T-helper 1 cell treated with Interleukin-12 subunit alpha and Interleukin-12 subunit beta and Interleukin-4 antibody, amounts not matched to agents 30 μg/mL and 1 μg/mL, for 36 hours (primary cell): ENCODE data around the gene CCDC186.

Experiments used
- H3K27ac Mint-ChIP-seq: one replicate; pipeline ENCODE4 v1.8.0; 2021; ENCODE audit warnings: mild to moderate bottlenecking, mixed read lengths
- H3K27me3 Mint-ChIP-seq: one replicate; pipeline ENCODE4 v1.8.0; 2021; ENCODE audit warnings: low read depth, mixed read lengths
- H3K36me3 Mint-ChIP-seq: one replicate; pipeline ENCODE4 v1.8.0; 2021; ENCODE audit warnings: low read depth, mixed read lengths
- H3K4me1 Mint-ChIP-seq: one replicate; pipeline ENCODE4 v1.8.0; 2021; ENCODE audit warnings: low read depth, mixed read lengths
- H3K4me3 Mint-ChIP-seq: one replicate; pipeline ENCODE4 v1.8.0; 2021; ENCODE audit warnings: mild to moderate bottlenecking, moderate library complexity, mixed read lengths
- H3K9me3 Mint-ChIP-seq: one replicate; pipeline ENCODE4 v1.8.0; 2021; ENCODE audit warnings: mixed read lengths

CCDC186 gene

DNA sequence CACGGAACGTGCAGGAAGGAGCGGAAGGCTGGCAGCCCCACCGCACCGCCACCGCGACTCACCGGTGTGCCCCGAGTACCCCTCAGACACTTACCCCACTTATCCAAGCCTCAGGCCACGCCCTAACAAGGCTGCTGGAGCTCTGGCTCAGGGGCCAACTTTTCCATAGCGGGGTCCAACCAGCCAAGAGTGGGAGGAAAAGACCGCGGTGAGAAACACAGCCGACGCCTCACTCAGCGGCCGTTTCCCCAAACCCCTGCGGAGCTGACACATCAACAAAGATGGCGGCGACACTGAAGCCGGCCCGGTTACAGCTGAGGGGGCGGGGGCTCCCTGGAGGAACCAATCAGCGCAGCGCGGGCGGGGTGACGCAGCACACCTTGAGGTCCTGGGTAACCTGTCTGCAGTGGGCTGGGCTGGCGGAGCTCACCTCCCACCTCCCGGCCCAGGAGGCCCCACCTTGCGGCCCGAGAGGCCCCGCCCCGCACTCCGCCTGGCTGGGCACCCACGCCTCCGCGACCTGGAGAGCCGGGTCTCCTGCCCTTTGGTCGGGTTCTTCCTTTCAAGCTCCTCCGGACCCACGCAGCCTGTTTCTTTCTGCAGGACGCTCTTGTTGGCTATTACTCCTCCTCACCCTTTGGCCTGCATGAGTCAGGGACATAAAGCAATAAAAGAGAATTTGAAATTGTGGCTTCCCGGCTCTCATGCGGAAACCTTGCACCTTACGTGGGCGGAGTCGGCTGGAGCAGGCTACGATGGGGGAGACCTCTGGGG, at the start of gene CCDC186:
Gene CCDC186 (minus strand): TSS at position 283 of the 774 bp plus-strand sequence. CDS start 10,935 bp downstream, outside the sequence.
- Mint-ChIP-seq H3K4me3 (peak within 1 kb of the TSS; percentile 99), H3K27ac (peak within 1 kb of the TSS; percentile 99), H3K27me3 (peaks cover 26% of the 10 kb centered on the region), H3K9me3 (no peaks in the 10 kb centered on the region), H3K36me3 (peaks cover 9% of the 10 kb centered on the region), H3K4me1 (peaks cover 26% of the 10 kb centered on the region)

DNA sequence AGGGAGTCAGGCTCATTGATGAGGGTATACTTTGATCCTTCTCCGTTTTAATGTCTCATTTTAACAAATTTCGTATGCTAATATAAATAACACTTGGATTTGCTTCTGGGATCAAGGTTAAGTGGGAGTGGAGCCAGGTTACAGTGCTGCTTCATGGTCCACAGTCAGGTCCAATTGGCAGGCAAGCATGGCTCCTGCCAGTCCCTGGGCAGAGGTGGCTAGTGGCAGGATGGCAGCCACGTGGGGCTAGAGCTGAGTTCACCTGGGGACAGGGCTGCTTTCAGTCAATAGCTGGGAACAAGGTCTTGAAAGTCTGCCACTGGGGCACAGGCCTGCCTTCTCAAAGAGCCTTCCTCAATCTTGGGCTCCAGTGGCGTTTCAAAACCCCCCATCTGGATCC, 49.1 kb upstream of the CCDC186 start:
- no peaks in the 10 kb centered on the region for H3K4me1 Mint-ChIP-seq
- H3K27ac Mint-ChIP-seq = no peak overlapping the region
- H3K36me3 Mint-ChIP-seq = no peaks in the 10 kb centered on the region
- H3K9me3 Mint-ChIP-seq = no peaks in the 10 kb centered on the region
- H3K4me3 Mint-ChIP-seq = no peak overlapping the region
- peaks cover 29% of the 10 kb centered on the region for H3K27me3 Mint-ChIP-seq

DNA sequence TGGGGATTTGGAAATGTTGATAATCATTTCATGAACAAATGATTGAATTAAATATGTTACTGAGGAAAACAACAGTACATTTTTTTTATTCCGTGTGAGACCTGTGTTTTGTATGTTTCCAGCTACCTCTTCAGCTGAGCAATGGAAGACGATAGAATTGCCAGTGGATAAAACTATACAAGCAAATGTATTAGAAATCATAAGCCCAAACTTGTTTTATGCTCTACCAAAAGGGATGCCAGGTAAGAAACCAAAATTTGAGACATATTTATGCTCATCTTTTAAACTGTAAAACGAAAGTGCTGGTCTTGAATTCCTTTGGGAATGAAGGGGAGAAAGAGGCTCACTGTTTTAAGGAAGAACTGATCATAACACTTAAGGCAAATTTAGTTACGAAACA, 47.2 kb upstream of the CCDC186 start:
- Mint-ChIP-seq H3K36me3 (no peaks in the 10 kb centered on the region), H3K27me3 (peaks cover 35% of the 10 kb centered on the region), H3K4me3 (no peak overlapping the region), H3K4me1 (no peaks in the 10 kb centered on the region), H3K9me3 (no peaks in the 10 kb centered on the region), H3K27ac (no peak overlapping the region)

DNA sequence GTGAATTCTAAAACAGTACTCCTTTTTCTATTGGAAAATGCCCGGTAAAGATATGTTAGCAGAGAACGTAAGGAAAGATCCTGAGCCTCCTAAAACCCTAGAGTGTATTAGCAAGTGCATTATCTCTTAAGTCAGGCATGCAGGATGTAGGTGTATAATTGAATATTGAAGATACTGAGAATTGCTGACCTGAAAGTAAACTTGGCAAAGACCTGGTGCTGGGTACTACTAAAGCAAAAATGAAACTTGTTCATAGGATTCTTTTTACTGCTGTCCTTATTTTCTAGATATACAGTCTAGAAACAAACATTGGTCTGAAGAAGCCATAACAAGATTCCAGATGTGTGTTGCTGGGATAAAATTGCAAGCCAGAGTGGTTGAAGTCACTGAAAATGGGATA, 46.3 kb upstream of the CCDC186 start:
- H3K4me1 Mint-ChIP-seq = no peaks in the 10 kb centered on the region
- peaks cover 35% of the 10 kb centered on the region for H3K27me3 Mint-ChIP-seq
- no peaks in the 10 kb centered on the region for H3K9me3 Mint-ChIP-seq
- no peak overlapping the region for H3K4me3 Mint-ChIP-seq
- H3K36me3 Mint-ChIP-seq = no peaks in the 10 kb centered on the region
- no peak overlapping the region for H3K27ac Mint-ChIP-seq

DNA sequence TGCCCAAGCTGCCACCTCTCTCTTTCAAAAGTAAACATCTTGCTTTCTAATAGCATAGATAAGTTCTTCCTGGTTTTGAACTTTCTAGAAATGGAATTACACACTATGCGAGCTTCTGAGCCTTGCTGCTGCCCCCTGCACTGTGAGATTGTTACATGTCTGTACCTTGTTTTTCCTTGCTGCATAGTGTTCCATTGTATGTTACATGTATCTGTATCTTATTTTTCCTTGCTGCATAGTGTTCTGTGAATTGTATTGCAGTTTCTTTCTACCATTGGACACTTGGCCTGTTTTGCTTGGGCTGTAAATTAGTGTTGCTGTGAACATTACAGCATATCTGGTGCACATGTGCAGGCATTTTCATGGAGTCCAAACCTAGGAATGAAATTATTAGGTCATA, 41.0 kb upstream of the CCDC186 start:
- H3K27ac Mint-ChIP-seq = no peak overlapping the region
- H3K27me3 Mint-ChIP-seq = peaks cover 19% of the 10 kb centered on the region
- no peak overlapping the region for H3K4me3 Mint-ChIP-seq
- H3K4me1 Mint-ChIP-seq = no peaks in the 10 kb centered on the region
- no peaks in the 10 kb centered on the region for H3K9me3 Mint-ChIP-seq
- H3K36me3 Mint-ChIP-seq = no peaks in the 10 kb centered on the region

DNA sequence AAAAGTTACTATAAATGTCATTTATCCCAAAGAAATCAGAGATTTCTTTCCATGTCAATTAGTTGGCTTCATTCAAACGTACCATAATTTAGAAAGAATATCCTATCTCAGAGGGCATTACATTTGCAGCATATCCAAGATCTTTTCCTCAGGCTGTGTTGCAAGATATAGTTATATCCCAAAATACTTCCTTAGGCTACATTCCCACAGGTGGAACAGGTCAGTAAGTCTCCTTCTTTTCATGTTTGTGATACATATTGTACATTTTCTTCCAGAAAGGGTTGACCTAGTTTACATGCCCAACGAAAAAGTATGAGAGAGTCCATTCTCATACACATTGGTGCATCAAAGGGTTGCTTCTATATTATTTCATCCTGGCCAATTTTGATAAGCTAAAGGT, 38.1 kb upstream of the CCDC186 start:
- no peaks in the 10 kb centered on the region for H3K9me3 Mint-ChIP-seq

DNA sequence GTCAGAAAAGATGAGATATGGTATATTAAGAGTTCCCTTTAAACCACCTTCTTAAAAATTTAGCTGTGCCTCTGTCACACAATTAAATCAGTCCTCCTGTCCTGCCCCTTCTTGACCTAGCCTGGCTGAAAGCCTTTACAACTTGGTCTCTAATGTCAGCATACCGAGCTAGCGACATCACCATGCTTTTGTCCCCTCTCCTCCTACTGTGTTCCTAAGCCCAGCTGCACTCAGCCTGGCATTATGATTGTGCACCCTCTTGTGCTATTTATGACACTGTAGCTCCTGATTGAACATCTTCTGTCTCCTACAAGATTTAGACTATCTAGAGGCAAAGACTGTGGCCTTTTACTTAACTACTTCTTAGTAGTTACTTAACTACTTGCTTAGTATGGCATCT, 34.3 kb upstream of the CCDC186 start:
- no peaks in the 10 kb centered on the region for H3K4me1 Mint-ChIP-seq
- H3K27ac Mint-ChIP-seq = no peak overlapping the region
- H3K4me3 Mint-ChIP-seq = no peak overlapping the region
- no peaks in the 10 kb centered on the region for H3K36me3 Mint-ChIP-seq
- peaks cover 20% of the 10 kb centered on the region for H3K27me3 Mint-ChIP-seq
- no peaks in the 10 kb centered on the region for H3K9me3 Mint-ChIP-seq

More for the DNA sequence above, 38.1 kb upstream of the CCDC186 start:
- no peak overlapping the region for H3K27ac Mint-ChIP-seq
- H3K4me1 Mint-ChIP-seq = no peaks in the 10 kb centered on the region
- H3K36me3 Mint-ChIP-seq = no peaks in the 10 kb centered on the region
- H3K4me3 Mint-ChIP-seq = no peak overlapping the region
- peaks cover 19% of the 10 kb centered on the region for H3K27me3 Mint-ChIP-seq

DNA sequence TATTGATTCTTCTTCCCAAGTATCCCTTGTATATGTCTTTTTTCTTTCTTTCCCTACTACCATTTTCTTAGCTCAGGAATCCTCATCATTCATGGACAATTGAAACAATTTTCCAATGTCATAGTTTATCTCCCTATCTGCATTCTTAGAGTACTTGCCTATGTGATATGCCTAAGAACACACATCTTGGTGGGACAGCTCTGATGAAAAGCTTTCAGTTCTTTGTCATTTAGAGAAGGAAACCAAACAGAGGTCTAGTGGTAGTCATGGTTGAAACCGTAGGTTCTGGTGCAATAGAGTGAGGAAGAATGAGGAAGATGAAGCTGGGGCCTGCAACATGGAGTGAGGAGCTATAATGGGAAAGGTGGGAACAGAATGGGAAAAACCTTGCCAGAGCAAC, 33.3 kb upstream of the CCDC186 start:
- peaks cover 27% of the 10 kb centered on the region for H3K27me3 Mint-ChIP-seq

DNA sequence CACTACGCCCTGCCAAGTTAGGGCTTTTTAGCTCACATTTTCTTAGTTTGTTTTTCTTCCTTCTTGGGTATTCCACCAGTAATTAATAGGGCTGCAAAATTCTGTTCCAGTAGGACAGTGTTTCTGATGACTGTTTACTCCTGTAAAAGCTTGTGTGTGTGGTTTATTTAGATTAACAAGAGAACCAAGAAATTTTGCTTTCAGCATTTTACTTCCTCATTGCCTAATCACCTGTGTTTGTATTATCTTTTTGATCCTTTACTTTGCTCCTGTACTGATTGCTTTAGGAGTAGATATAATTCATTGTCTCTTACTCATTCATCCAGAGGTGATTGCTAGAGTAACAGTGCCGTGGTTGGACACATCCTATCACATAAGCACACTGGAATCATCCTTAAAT, 32.9 kb upstream of the CCDC186 start:
- Mint-ChIP-seq H3K27ac (no peak overlapping the region), H3K36me3 (no peaks in the 10 kb centered on the region), H3K4me3 (no peak overlapping the region), H3K9me3 (no peaks in the 10 kb centered on the region), H3K4me1 (no peaks in the 10 kb centered on the region), H3K27me3 (peaks cover 31% of the 10 kb centered on the region)

More for the DNA sequence above, 33.3 kb upstream of the CCDC186 start:
- Mint-ChIP-seq H3K4me3 (no peak overlapping the region), H3K27ac (no peak overlapping the region), H3K9me3 (no peaks in the 10 kb centered on the region), H3K4me1 (no peaks in the 10 kb centered on the region), H3K36me3 (no peaks in the 10 kb centered on the region)

DNA sequence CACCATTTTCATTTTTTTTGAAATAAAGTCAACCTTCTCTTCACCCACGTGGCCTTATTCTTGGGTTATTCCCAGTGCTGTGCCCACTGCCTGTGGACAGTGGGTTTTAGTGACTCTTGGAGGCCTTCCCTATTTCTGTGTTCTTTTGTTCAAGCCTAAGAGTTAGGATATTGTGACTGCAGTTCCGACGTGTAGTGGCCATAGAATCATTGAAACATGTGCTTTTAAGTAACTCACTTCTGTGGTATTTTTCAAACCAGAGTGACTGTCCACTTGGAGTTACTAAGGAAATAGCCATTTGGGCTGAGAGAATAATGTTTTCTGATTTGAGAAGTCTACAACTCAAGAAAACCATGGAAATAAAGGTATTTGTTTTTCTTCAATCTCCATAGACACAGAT, 28.8 kb upstream of the CCDC186 start:
- Mint-ChIP-seq H3K27ac (no peak overlapping the region), H3K4me3 (no peak overlapping the region), H3K36me3 (no peaks in the 10 kb centered on the region), H3K9me3 (no peaks in the 10 kb centered on the region), H3K27me3 (peaks cover 41% of the 10 kb centered on the region), H3K4me1 (no peaks in the 10 kb centered on the region)

DNA sequence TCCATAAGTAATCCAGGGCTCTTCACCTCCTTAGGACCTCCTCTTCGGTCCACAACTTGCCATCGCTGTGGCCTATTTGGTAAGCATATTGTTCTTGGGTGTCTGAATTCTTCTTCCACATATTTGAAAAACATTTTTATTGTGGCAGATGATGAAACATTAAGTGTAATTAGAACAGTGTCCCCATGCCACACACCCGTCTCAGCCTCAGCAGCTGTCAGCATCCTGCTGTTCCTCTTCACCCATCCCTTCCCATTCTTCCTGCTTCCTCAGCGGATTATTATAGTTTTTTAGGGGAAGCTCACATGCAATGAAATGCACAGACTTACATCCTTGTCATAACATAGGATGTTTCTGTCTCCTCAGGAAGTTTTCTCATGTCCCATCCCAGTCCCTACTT, 25.2 kb upstream of the CCDC186 start:
- H3K4me3 Mint-ChIP-seq = no peak overlapping the region
- H3K27me3 Mint-ChIP-seq = peaks cover 68% of the 10 kb centered on the region
- H3K4me1 Mint-ChIP-seq = peaks cover 10% of the 10 kb centered on the region
- H3K27ac Mint-ChIP-seq = no peak overlapping the region
- no peaks in the 10 kb centered on the region for H3K9me3 Mint-ChIP-seq
- H3K36me3 Mint-ChIP-seq = no peaks in the 10 kb centered on the region

DNA sequence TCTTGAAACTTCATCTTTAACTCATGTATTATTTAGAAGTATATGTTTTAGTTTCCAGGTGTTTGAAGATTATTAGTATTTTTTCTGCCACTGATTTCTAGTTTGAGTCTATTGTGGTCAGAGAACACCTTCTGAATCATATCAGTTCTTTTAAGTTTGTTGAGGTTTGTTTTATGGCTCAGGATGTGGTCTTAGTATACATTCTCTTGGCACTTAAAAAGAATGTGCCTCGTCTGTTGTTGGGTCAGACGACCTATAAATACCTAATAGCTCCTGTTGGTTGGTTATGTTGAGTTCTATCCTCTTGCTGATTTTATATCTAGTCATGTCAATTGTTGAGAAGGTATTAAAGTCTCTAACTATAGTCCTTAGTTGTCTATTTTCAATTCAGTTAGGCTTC, 21.1 kb upstream of the CCDC186 start:
- peaks cover 10% of the 10 kb centered on the region for H3K4me1 Mint-ChIP-seq
- H3K27ac Mint-ChIP-seq = no peak overlapping the region
- no peak overlapping the region for H3K4me3 Mint-ChIP-seq
- no peaks in the 10 kb centered on the region for H3K36me3 Mint-ChIP-seq
- no peaks in the 10 kb centered on the region for H3K9me3 Mint-ChIP-seq
- peaks cover 77% of the 10 kb centered on the region for H3K27me3 Mint-ChIP-seq

DNA sequence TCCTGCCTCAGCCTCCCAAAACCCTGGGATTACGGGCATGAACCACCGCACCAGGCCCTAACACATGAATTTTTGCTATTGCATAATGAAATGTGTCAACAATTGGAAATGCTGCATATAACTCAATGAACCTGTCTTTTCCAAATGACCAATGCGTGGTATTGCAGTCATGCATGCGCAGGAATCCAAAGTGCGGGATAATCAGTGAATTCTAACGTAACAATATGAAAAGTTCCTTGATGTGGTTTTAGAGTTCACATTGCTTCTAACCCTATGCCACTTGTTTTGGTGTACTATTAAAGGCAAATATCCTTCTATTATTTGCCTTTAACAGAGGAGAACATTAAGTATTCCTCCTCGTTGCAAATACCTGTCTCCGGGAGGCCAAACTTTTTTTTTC, 15.7 kb upstream of the CCDC186 start:
- no peak overlapping the region for H3K27ac Mint-ChIP-seq

DNA sequence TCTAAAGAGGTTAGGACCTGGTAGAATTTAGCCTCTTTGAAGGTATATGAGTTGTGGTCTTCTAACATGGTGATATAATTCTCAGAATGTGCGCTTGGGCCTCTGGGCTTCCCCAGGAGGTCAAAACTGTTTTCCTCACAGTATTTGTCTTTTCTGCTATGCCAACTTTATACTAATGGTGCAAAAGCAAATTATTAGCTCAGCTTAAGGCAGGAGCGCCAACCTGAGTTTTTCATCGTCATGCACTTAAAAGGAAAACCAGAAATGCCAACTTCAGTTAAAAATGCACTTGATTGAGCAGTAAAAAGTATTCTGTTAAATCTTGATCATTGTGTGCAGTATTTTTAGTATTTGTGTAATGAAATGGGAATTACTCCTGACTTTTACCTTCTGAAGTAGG, 14.9 kb upstream of the CCDC186 start:
- Mint-ChIP-seq H3K4me1 (no peaks in the 10 kb centered on the region), H3K36me3 (no peaks in the 10 kb centered on the region), H3K27ac (no peak overlapping the region), H3K27me3 (peaks cover 47% of the 10 kb centered on the region), H3K9me3 (no peaks in the 10 kb centered on the region), H3K4me3 (no peak overlapping the region)

More for the DNA sequence above, 15.7 kb upstream of the CCDC186 start:
- Mint-ChIP-seq H3K27me3 (peaks cover 55% of the 10 kb centered on the region), H3K4me1 (no peaks in the 10 kb centered on the region), H3K4me3 (no peak overlapping the region), H3K36me3 (no peaks in the 10 kb centered on the region), H3K9me3 (no peaks in the 10 kb centered on the region)

DNA sequence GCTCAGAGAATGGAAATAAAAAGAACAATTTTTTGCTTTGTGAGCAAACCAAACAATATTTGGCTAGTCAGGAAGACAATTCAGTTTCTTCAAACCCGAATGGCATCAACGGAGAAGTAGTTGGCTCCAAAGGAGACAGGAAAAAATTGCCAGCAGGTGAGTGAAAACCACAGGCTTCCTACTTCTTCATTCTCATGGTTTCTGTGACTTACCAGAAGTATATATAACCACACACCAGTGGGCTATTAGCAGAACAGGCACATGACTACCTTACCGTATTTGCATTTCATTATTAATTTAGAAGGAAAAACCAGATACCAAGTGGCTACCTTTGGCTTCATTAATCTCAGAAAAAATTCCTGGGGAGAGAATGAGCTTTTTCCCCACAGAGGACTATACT, 14.0 kb upstream of the CCDC186 start:
- no peaks in the 10 kb centered on the region for H3K36me3 Mint-ChIP-seq
- no peaks in the 10 kb centered on the region for H3K4me1 Mint-ChIP-seq
- H3K27me3 Mint-ChIP-seq = peaks cover 38% of the 10 kb centered on the region
- H3K27ac Mint-ChIP-seq = no peak overlapping the region
- H3K9me3 Mint-ChIP-seq = no peaks in the 10 kb centered on the region
- H3K4me3 Mint-ChIP-seq = no peak overlapping the region
